T-helper 9 cell (primary cell): Measurements from ENCODE around the gene AMER2.

Source experiments
- DNase-seq: peaks from one replicate; pipeline ENCODE4 v3.0.0-alpha.2; 2020
- total RNA-seq, 2 donors: gene quantifications; one replicate each; lab custom pipeline; 2026; lab: John Stamatoyannopoulos, UW

The AMER2 gene, protein sequence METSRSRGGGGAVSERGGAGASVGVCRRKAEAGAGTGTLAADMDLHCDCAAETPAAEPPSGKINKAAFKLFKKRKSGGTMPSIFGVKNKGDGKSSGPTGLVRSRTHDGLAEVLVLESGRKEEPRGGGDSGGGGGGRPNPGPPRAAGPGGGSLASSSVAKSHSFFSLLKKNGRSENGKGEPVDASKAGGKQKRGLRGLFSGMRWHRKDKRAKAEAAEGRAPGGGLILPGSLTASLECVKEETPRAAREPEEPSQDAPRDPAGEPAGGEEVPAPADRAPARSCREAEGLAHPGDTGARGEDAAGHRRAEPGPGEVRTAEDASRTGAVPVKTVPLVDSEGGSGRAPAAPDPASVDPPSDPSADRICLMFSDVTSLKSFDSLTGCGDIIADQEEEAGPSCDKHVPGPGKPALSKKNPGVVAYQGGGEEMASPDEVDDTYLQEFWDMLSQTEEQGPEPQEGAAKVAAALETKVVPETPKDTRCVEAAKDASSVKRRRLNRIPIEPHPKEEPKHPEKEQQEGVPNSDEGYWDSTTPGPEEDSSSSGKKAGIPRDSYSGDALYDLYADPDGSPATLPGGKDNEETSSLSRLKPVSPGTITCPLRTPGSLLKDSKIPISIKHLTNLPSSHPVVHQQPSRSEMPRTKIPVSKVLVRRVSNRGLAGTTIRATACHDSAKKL
- 0 reads per million in 2 donors for total RNA-seq

DNA sequence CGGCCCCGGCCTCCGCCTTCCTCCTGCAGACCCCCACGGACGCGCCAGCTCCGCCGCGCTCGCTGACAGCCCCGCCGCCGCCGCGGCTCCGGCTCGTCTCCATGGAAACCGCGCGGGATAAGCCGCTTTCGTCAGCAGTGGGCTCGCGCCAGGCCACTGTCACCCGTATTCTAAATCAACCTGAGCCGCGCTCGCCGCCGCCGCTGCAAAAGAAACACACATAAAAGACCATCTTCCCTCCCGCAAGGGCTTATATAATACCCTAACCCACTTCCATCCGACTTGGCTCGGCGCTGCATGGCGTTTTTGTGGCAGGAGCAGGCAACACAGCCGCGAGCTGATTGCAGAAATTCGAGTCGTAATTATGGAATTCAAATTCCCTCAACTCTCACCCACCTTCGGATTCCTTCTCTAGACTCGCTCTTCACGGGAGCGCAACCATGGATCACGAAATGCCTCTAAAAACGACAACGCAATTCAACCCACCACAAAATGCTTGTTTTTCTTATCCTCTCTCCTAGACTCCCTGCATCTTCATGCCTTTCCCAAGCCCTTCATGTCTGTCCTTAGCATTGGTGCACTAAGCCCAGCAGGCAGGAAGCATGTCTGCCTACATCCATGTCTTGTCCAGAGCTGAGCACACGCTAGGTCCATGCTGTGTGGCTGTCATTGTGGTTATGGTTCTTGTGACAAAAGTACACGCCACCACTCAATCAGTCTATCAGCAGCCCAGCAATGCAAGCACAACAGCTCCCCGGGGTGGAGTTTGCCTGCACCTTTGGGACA, at the start of gene AMER2:
AMER2 (minus strand) TSS at position 772 of the 786 bp plus-strand sequence; CDS start at position 103, 669 bp downstream.
- no peak for DNase-seq

DNA sequence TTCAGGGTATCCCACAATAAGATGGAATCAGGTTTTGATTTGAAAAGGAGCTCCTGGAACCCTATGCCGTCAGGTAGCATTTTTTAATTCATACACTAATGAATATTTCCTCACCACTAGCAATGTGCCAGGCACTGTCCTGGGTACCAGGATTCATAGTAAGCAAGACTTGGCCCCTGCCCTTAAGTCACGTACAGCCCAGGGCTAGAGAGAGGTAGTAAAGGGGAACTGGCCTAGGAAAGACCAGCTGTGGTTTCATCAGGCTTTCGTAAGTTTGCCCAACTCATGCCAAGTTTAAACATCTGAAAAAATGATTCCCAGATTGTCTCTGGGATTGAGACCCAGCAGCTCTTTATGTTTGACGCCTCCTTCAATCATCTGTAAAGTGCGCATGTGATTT, 45.9 kb upstream of the AMER2 start:
- no peak for DNase-seq

DNA sequence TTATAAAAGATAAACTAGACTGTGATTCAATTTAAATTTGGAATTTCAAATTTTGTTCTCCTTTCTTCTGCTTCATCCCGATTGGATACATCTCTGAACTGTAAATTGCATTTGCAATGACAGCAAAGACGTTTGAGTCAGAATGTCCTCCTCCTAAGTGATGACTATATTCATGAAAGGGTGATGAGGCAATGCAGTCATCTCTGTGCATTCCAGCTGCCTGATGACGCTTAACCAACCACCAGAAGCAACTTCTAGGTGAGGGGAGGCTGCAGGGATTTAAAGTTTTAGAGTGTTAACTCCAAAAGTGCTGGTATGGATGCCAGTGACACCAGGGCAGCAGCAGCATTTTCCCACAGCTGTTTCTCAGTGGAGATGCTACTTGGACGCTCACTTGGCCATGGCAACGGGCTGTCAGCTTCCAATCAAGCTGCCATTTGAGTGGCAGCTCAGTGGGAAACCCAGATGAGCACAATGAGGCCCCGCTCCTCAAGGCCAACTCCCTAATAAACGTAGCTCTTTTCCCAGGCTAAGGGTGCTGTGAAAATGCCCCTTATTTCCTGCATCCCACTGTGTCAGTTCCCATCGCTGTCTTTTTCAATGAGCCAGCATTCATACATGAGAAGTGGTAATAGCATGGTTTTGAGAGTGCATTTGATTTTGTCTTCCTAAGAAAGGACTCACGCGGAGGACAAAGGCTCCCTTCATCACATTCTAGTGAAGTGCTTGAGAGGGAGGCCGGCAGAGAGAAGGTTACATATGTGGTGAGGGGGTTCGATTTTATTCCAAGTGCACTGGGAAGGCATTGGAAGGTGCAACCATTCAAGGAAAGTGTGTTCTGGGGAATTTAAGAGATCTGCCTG, 45.2 kb upstream of the AMER2 start:
- DNase-seq = no peak

DNA sequence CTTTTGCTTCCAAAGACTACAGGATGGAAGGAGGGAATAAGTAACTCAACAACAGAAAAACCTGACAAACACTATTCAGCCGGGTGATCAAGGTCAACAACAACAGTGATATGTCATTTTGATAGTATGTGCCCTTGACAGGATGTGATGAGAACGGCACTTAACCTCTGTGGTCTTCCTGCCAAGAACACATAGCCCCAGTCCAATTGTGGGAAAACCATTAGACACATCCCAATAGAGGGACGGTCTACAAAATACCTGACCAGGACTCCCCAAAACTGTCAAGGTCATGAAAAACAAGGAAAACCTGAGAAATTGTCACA, 43.1 kb upstream of the AMER2 start:
- no peak for DNase-seq

DNA sequence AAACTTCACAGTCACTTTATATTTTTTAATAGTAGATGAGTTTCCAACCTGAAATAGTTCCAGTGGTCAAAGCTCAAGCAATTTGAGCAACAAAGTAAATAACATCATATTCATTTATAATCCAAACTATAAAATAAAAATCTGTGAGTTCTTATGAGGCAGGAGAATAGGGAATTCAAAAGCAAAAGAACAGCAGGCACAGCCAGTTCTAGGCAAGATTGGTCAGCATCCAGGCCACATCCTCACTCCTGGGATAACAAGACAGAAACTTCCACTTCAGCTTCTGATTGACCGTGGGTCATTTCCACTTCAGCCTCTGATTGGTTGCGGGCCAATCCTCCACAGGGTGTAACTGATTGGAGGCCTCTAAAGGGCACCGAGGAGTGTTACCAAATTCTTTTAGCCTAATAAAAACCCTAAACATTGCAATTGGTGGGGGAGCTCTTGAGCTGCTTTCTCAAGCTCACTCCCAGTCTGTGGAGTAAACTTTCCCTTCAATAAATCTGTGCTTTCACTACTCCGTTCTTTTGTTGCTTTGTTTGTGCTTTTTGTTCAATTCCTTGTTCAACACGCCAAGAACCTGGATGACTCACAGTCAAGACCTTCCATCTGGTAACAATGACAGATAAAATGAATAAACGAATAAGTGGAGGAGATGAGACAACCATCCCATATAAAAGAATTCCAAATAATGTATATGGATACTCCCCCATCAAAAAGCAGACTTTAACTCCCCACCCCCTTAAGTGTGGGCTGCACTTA, 42.6 kb upstream of the AMER2 start:
- DNase-seq = no peak

DNA sequence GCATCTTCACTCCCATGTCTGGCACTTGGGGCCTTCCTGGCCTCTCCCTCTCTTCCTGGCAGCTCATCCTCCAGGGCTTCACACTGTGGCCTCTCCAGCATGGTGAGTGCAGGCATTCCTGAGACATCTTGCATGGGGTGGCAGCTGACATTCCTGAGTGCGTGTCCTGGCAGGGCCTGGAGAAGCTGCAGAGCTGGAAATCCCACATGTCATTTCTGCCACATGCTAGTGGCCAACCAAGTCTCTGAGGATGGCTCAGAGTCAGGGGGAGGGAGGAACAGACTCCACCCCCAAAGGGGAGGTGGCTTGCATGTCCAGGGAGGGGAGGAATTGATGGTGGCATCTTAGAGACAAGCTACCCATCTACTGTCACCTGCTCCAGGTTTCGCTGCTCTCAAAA, 41.6 kb upstream of the AMER2 start:
- no peak for DNase-seq

DNA sequence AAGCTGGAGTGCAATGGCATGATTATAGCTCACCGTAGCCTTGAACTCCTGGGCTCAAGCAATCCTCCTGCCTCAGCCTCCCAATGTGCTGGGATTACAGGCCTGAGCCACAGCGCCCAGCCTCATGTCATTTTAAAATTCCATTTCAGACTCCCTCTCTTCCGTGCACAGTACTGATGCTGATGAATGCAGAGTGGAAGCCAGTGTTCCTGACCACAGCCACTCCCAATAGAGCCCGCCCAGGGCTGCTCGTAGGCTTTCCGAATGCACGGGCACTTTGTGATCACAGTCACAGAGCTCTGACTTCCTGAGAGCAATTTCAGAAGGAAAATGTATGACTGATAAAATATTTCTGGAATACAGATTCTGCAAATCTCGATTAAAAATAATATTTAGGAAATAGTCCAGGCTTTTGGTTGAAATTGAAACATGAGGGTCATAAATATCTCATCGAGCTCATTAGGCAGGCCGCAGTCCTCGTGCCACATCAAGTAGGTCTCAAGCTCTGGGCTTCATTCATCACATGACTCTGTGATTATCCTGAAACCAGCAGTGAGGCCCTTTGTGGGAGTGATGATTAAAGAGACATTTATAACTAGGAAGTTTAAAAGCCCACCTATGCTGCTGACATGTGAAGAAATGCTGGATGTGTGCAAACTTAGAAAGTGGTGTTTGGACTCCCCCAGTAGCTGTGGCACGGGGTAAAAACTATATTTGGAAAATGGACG, 38.9 kb upstream of the AMER2 start:
- no peak for DNase-seq

DNA sequence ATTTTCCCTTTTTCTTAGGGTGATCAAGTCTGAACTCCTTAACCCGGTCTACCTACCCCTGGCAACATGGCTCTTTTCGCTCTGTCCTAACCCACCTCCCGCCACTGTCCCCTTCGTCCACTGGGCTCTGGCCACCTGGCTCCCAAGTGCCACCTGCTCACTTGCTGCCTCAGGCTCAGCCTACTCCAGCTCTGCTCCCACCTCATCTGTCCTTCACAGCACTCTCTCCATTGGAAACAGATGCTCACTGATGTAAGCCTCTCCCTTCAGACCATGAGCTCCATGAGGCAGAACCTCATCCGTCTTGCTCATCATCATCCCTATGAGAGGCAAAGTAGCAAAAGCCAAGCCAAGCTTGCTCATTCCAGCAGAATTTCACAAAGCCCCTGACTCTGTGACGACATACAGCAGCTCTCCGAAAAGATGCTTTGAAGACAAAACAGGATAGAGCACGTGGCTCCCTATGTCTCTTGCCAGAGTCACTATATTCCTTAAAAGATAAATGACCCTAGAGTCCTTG, 35.3 kb upstream of the AMER2 start:
- DNase-seq = no peak

DNA sequence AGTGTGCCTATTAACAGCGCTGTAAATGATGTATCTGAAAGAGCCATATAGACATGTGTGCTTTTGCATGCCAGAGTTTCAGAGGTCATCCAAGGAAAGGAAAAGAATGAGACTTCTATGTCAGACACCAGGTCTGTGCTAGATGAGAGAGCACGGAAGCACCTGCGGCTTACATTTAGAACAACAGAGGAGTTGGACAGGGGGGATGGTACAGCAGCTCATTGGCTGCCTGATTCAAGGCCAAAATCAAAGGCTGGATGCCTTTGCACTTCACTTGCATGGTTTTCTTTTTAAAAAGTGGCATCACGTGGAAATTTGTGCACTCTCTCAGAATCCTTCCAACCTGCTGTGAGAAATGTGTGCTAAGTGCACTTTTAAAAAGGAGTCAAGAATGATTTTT, 32.8 kb upstream of the AMER2 start:
- no peak for DNase-seq

DNA sequence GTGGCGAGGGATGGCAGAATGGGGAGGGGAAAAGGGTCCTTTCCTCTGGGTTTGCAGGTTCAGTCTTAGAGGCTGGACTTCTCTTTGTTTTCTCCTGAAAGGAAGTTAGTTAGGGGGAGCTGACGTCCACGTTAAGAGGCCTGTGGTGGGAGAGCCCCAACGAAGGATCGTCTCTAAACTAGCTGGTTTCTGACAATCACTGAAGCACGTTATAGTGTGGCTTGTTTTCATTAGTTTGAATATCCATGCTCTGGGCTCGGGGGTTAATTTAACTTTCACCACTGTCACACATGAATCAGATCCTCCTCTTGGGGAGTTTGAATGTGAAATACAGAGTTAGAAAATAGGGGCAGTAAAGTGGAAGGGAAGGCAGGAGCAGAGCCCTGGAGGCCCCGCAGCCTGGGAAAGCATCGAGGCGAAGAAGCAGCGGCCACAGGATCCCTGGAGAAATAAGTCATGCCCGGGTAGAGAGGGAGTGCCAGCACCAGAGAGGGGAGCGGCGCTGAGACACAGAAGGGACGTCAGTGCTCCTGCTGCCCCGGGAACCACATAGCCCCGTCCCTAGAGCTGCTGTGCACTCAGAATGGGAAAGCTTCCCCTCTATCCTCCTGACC, 31.1 kb upstream of the AMER2 start:
- DNase-seq = no peak

DNA sequence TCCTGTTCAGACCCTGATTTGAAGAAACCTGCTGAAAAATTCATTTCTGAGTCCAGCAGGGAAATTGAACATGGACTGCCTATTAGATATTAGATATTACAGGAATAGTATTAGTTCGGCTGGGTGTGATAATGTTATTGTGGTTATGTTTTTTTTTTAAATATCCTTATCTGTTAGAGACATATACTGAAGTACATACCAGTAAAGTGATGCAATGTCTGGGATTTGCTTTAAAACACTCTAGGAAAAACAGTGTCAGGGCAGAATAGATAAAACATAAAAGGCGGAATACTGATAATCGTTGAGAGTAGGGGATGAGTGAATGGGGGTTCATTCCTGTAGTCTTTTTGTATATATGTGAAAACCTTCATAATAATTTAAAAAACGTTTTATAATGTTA, 28.7 kb upstream of the AMER2 start:
- no peak for DNase-seq

DNA sequence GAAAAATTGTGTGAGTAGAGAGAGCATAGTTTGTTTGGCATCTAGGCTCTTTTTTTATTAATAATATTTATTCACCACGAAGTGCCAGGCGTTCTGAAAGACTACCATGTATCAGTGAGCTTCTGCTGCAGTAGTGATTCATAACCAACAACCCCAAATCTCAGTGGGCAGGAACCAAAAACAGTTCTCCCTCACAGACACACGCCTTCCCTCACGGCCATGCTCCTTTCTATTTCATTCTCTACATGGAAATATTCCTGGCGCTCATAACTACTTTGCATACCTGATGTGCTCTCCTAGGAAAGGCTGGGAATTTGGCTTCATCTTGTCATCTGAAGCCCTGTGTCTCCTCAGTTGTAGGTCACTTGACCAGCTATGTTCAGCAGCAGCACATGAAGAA, 26.6 kb upstream of the AMER2 start:
- no peak for DNase-seq

DNA sequence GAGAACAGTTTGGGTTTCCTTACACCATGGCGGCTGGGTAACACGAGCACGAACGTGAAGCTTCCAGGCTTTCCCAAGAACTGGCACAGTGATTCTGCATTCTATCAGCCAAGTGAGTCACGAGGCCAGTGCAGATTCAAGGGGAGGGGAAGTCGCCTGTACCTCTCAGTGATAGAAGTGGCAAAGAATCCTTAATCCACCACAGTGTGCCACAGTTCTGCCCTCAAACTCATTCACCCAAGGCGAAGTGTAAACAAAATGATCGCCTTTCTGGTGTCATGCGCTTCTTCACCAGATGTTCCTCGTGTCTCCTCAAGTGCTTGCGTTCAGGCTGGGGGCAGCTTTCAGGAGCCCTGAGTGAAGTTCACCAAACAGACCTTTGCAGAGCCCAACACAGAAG, 24.9 kb upstream of the AMER2 start:
- DNase-seq = no peak

DNA sequence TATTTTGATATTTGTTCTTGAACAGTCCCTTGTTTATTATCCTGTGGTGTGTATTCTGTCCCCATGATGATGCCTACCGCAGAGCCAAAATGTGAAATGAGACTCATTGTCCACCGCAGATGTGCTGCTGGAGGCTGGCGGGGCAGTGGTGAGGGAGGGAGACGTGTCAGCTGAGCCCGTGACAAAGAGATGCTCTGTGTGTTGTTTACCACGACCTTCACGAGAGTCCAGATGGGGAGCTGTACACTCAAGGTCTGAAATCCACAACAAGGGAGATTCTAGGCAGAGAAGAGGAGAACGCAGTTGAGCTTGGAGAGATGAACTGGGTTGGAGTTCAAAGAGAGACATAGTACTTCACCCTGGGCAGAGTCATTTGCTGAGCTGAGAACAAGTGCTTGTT, 20.8 kb upstream of the AMER2 start:
- no peak for DNase-seq

DNA sequence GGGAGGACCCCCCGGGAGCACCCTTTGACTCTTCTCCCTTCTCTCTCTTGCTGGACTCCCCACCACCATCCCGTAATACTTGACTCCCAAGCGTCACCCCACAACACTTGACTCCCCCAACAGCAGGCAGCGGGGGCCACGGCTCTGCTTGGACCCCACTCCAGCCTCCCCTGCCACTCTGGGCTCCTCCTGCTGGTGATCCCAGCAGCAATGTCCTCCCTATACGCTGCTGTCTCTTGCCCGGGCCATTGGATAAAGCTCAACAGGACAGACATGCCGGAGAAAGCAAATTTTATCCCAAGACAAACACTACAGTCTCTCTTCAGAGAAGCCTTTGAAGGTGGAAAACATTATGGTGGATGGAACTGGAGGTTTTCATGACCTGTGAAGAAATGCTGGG, 20.4 kb upstream of the AMER2 start:
- DNase-seq = no peak

DNA sequence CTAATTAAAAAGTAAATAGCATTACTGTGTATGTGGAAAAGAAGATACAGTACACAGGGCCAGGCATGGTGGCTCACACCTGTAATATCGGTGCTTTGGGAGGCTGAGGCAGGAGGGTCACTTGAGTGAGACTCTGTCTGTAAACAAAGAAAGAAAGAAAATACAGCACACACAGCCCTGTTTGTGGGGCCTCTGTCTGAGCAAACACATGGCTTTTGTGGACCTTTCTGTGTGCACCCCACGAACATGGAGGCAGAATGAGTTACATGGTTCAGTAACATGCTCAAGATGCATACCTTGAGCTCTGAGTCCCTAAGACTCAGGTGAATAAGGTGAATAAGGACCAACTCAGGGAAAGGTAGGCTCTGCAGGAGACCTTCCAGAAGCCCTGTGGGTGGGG, 20.0 kb upstream of the AMER2 start:
- DNase-seq = no peak

DNA sequence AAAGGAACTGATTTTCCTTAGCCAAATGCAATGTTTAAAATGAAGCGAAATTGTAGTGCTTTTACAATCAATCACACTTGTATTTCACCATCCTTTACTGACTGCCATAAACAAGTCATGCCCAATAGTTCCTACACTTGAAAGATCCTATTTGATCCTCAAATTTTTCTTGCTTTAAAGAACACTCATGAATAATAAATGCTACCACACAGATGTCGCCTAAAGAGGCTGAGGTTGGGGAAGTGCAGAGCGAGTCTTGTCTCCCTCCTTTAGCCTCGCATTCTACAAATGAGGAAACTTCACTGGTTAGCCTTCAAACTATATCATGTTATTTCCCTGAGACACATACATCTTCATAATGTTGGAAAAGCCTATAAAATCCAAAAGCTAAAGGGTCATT, 18.7 kb upstream of the AMER2 start:
- no peak for DNase-seq

DNA sequence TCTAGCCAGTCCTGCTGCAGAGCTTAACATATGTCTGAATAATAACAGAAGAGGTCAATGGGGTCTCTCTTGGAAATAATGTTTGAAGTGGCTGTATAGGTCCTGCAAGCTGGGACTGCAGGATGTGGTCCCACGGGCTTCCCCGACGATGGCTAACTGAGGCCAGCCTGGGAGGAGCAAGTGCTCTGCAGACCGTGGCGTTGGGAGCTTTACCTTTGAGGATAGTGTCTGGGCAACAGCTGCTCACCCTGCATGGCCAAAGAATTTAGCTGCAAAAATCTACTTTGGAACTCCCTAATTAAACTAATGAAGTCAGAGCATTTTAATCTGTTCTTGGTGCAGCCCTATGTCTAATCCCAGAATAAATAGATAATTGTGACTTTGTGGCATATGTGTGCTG, 18.2 kb upstream of the AMER2 start:
- no peak for DNase-seq

DNA sequence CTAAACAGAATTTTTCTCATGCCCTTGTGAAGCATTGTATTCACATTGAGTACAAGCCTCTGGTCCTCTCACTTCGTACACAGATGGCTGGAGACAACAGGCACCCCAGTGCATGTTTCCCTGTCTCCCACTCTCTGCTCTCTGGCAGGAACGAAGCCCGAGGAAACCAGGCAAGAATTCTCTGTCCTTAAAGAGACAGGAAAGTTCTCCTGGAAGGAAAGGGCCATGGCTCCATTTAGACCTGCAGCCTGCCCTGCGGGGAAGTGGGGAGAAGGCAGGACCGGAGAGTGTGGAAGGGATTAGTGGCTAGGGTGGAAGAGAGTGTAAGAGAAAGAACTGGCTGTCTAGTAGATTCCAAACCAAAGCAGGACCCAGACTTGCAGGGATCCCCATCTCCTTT, 15.5 kb upstream of the AMER2 start:
- DNase-seq = no peak

DNA sequence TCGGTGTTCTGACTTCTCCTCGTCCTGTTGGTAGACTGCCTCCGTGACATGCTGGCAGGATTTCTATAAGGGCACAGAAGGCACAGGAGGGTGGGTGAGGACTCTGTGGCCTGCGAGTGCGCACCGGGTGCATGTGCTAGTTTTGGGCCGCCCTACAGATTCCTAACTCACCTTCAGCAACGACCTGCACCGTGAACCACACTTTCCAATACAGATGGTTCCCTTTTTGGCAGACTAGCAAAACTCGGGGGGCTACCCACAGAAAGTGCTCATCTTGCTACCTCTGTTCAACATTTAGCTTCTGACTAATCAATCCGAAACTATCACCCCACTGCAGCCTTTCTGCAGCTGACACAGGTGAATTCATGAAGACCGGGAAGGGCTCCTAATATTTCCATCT, 14.1 kb upstream of the AMER2 start:
- no peak for DNase-seq

DNA sequence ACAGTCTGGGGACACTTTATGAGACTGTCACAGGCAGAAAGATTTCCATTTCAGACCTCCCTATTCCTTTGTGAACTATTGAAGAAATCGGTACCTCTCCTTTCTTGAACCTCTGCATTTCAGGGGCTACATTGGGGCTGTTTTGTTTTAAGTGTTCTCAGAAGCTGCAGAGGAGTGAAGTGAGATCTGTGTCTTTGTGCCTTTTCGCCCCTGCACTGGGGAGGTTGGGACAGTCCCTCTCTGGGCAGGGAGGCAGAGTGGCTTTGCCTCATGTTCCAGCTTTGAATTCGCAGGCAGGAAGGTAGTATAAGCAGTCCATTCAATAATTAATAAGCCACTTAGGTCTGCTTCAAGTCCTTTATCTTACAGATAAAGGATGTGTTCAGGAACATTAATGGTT, 9.5 kb upstream of the AMER2 start:
- DNase-seq = no peak
